Ovary (tissue), 9 donors: ENCODE measurements around the gene VPS36. TPM values are rescaled to one million over a fixed set of nuclear protein-coding genes. Genes with fewer than 3 reads are reported as not detected.

Experiments
- DNase-seq, 5 donors: peaks; one replicate each; pipeline ENCODE4 v3.0.0-alpha.2; 2019 to 2020
- H3K27ac ChIP-seq, 2 donors: fragments of 200-600 bp; one replicate each; pipeline versions ENCODE4 v1.5.1 to v1.8.0; 2019 to 2022
- H3K27me3 ChIP-seq: fragments of 200-600 bp; one replicate; pipeline ENCODE4 v1.8.0; 2022
- H3K36me3 ChIP-seq: fragments of 200-600 bp; sonication (generic); one replicate; pipeline ENCODE4 v1.5.1; 2019
- H3K4me1 ChIP-seq: one replicate; pipeline ENCODE4 v1.8.1; 2013; ENCODE audit warnings: mild to moderate bottlenecking, moderate library complexity; ENCODE audit not compliant: insufficient read depth
- H3K4me3 ChIP-seq: fragments of 200-600 bp; sonication (generic); one replicate; pipeline ENCODE4 v1.5.1; 2017
- H3K9me3 ChIP-seq, 2 donors: fragments of 200-600 bp in 1 of 2; sonication (generic) in 1 of 2; one replicate each; pipeline versions ENCODE4 v1.5.1 to v1.8.1; 2013 to 2019; ENCODE audit warnings: mild to moderate bottlenecking in 1 of 2, moderate library complexity in 1 of 2
- EP300 ChIP-seq: sonication (generic); formaldehyde crosslinking; IDR thresholded peaks from one replicate; pipeline ENCODE4 v1.6.1; 2017; ENCODE audit warnings: antibody characterized with exemption
- POLR2A ChIP-seq: fragments of 450-650 bp; IDR thresholded peaks from one replicate; pipeline ENCODE4 v1.6.1; 2017; ENCODE audit warnings: antibody characterized with exemption, mild to moderate bottlenecking, moderate library complexity
- WGBS, 3 donors: extraction: QIAGEN DNeasy Blood & Tissue Kit in 1 of 3; methylation state at CpG; one replicate each; pipeline versions ENCODE4 v1.1.5 to v1.1.7; 2013 to 2017; 5-methylcytosine and 5-hydroxymethylcytosine counted together
- intact Hi-C, 4 donors: fragments of 100-400 bp; cut with DNase I; formaldehyde crosslinking; loops; one replicate each; pipeline versions ENCODE4 v1.11.0 to v1.15.1; 2022 to 2023
- polyA plus RNA-seq, 2 donors: library from polyadenylated mRNA; stranded (reverse); fragments of 200-250 nt in 1 of 2; fragments of 350-450 nt in 1 of 2; fragmentation: Illumina TruSeq in 1 of 2; extraction: RNeasy Lipid Tissue Mini Kit (QIAGEN cat#74804) in 1 of 2; gene quantifications; one replicate each; pipeline ENCODE4 v1.2.3, GENCODE V29; 2013 to 2014
- total RNA-seq, 7 donors: library from RNA; depleted of rRNA in 2 of 7; stranded (reverse); fragments of >200 nt in 2 of 7; fragmentation: NEBNext Ultra II Directional in 3 of 7; extraction: Animal tissue kit (Norgen Biotek cat#: 25700) in 3 of 7; gene quantifications; one replicate each; pipeline versions ENCODE4 v1.1.0 to v1.2.4, GENCODE V29; 2016 to 2023
- TF ChIP-seq, protein P1 (sequence below), 3 donors: fragments of 450-650 bp in 2 of 3; fragments of 200-600 bp in 1 of 3; IDR thresholded peaks; one replicate each; pipeline versions ENCODE4 v1.5.1 to v1.8.0; 2016 to 2022; ENCODE audit warnings: antibody characterized with exemption in 3 of 3, mild to moderate bottlenecking in 1 of 3
- donor health status: DM: no; HTN: no; CAD: no; lungs with moderate emphysema.
- donor health status: DM: no; HTN: no; CAD: no.
- donor health status: Bipolar disorder and iron deficiency.
- donor health status: DM: yes; HTN: yes; CAD: no.
- donor health status: DM: no; HTN: no; CAD: no.
- donor health status: DM: yes; HTN: yes; CAD: no.

VPS36 gene
- total and polyA plus RNA-seq, 9 donors, result 15.0 to 54.7 (median 32.3) TPM

DNA sequence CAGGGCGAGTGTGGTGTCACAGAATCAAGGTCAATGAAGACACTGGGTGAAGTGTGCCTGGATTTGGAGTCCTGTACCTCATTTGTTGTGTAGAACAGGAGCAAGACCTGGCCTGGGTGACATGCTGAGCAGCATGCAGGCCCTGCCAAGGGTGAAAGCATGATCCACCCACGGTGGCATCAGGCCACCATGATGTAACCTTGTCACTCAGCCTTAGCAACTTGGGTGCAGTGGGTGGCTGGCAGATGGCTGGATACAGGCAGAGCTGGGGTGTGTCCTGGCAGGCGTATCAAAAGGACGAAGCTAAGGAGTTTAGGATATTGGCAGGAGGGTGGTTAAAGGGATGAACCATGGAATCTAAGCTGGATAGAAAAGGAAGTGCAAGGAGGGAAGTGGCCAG lies 54.7 kb downstream of the VPS36 start:
- Histone ChIP-seq H3K27ac (no peak overlapping the region), H3K4me3 (no peak overlapping the region), H3K27me3 (no peaks in the 10 kb centered on the region), H3K36me3 (no peaks in the 10 kb centered on the region), H3K4me1 (no peaks in the 10 kb centered on the region), H3K9me3 (no peaks in the 10 kb centered on the region)
- DNase-seq, result no peak
- 89 to 93% (median 92%) methylated on average over 4 of the region's 4 CpGs for whole genome bisulfite sequencing, 3 donors
- intact Hi-C loops, result no loop called here
- TF ChIP-seq, protein P1, sequence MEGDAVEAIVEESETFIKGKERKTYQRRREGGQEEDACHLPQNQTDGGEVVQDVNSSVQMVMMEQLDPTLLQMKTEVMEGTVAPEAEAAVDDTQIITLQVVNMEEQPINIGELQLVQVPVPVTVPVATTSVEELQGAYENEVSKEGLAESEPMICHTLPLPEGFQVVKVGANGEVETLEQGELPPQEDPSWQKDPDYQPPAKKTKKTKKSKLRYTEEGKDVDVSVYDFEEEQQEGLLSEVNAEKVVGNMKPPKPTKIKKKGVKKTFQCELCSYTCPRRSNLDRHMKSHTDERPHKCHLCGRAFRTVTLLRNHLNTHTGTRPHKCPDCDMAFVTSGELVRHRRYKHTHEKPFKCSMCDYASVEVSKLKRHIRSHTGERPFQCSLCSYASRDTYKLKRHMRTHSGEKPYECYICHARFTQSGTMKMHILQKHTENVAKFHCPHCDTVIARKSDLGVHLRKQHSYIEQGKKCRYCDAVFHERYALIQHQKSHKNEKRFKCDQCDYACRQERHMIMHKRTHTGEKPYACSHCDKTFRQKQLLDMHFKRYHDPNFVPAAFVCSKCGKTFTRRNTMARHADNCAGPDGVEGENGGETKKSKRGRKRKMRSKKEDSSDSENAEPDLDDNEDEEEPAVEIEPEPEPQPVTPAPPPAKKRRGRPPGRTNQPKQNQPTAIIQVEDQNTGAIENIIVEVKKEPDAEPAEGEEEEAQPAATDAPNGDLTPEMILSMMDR (IDR thresholded peaks at IDR 0.05), result no peak
- TF ChIP-seq EP300 (no peak), POLR2A (no peak)

DNA sequence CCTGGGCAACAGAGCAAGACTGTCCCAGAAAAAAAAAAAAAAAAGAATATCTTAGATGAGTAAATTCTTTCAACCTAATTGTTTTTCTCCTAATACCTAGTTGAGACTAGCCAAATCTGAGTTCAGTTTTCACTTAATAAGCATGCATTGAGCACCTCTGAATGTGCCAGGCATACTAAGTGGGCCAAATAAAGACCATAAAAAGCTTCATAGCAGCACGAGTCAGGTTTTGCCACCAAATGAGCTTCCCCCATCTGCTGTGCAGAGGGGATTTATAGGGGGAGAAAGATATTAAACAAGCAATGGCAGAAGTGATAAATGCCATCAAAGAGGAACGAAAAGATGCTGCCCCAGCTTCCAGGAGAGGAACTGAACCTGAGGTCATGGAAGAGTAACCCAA lies 55.8 kb downstream of the VPS36 start:
- WGBS, 3 donors, result 69 to 96% (median 84%) methylated on average over 2 of the region's 2 CpGs
- intact Hi-C loops, result no loop called here
- TF ChIP-seq POLR2A (no peak), EP300 (no peak)
- TF ChIP-seq, protein P1 (IDR thresholded peaks at IDR 0.05), result no peak

DNA sequence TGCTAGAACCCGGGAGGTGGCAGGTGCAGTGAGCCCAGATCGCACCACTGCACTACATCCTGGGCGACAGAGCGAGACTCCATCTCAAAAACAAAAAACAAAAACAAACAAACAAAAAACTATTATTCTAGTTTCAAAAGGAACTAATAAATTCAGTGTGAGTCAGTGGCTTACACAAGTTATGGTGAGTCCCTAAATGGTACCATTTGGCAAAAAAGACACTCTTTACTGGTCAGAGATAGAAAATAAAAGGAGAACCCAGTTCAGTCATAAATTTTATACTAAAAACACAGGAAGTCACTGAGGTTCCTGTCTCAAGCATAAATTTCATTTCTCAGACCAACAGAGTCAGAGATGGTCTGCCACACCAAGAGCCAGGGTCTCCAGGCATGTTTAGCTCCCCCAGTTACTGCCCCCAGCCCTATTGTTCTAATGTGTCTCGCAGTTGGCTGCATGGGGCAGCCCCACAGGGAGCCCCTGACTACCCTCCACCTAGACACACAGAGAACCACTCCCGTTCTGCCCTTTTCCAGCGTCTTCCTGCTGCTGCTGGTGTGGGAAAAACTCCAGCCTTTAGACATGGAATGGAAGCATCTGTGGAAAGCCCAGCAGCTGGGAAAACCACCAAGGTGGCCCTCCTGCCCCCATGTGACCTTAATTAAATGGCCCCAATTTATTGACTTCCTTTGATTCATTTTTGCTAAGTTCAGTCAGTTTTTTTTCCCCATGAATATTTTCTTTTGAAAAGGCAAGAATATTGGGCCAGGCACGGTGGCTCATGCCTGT lies 56.7 kb downstream of the VPS36 start:
- H3K36me3 ChIP-seq, result no peaks in the 10 kb centered on the region
- 84 to 89% (median 87%) methylated on average over 8 of the region's 8 CpGs for WGBS, 3 donors
- no peaks in the 10 kb centered on the region for H3K9me3 ChIP-seq
- no peak overlapping the region for H3K4me3 ChIP-seq
- no peaks in the 10 kb centered on the region for H3K27me3 ChIP-seq
- H3K27ac ChIP-seq, result no peak overlapping the region
- intact Hi-C loops, result no loop called here
- TF ChIP-seq EP300 (no peak), POLR2A (no peak)
- TF ChIP-seq, protein P1 (IDR thresholded peaks at IDR 0.05), result no peak
- DNase-seq, result no peak
- H3K4me1 ChIP-seq, result no peaks in the 10 kb centered on the region

More for the DNA sequence above, 55.8 kb downstream of the VPS36 start:
- DNase-seq, result no peak
- no peaks in the 10 kb centered on the region for H3K27me3 ChIP-seq
- H3K9me3 ChIP-seq, result no peaks in the 10 kb centered on the region
- no peak overlapping the region for H3K27ac ChIP-seq
- no peak overlapping the region for H3K4me3 ChIP-seq
- no peaks in the 10 kb centered on the region for H3K36me3 ChIP-seq
- H3K4me1 ChIP-seq, result no peaks in the 10 kb centered on the region

DNA sequence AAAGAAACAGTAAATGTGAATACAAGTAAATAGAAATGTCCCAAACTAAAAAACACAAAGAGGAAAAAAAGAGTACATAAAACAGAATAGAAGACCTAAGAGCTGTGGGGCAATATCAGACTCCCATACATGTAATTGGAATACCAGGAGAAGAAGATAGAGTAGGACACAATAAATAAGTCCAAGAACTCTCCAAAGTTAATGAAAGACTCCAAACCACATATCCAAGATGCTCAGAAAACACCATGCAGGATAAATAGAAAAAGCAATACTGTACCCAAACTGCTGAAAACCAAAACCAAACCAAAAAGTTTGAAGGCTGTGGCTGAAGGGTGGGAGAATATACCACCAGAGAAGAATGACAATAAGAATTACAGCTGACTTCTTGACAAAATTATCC lies 62.7 kb downstream of the VPS36 start:
- H3K4me3 ChIP-seq, result no peak overlapping the region
- no peaks in the 10 kb centered on the region for H3K36me3 ChIP-seq
- H3K9me3 ChIP-seq, result no peaks in the 10 kb centered on the region
- intact Hi-C loops, result no loop called here
- DNase-seq, result no peak
- no peak for TF ChIP-seq EP300
- TF ChIP-seq POLR2A, result no peak
- TF ChIP-seq, protein P1 (IDR thresholded peaks at IDR 0.05), result no peak
- no peaks in the 10 kb centered on the region for H3K27me3 ChIP-seq
- H3K27ac ChIP-seq, result no peak overlapping the region
- H3K4me1 ChIP-seq, result no peaks in the 10 kb centered on the region
